Nucleus accumbens (tissue), 56 donors: ENCODE results near the gene UTY.

Experiments used
- DNase-seq, 56 donors: peaks; one replicate each; lab custom pipeline; 2025; lab: John Stamatoyannopoulos, UW

The UTY gene

DNA sequence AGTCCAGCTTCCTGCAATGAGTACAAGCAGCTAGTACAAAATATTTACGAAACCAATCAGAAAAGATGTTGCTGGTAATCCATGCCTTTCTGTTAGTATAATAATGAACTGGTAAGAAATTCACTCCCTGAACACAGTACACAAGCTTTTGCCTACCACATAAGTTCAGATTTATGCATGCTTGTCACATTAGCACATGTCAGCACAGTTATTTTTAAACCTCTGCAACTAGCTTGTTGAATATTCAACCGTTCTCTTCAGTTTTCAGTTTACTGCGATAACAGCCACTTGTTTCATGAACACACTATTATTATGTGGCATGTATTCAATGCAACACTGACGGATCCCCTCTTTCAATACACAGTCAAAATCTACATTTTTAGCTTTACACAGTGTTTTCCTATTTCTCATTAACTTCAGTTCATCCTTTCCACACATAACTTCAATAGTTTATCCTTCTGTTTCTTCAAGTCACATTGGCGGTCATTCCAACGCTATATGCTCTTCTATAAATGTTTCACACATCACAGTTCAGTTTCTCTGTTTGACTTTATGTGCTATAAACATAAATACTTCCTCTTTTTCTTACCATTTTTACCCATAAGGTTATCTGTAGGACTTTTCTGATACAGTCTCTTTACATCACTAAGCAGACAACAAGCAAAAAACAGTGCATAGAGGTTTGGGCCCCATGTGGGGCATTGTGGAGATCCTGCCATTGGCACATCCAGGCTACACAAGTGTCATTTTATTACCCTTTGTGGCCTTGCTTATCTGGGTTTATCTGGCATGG is 62.8 kb downstream of the UTY start:
- DNase-seq = no peak

DNA sequence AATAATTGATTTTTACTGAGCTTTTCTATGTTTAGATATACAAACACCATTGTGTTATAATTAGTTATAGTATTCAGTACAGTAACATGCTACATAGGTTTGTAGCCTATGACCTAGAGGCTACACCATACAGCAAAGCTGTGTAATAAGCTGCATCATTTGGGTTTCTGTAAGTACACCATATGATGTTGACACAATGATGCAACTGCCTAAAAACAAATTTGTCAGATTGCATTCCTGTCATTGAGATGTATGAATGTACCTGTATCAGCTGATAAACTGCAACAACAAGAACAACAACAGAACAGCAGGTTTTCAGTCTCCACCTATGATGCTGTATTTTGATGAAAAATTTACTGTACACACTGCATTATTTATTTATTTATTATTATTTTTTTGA is 64.3 kb downstream of the UTY start:
- no peak for DNase-seq

DNA sequence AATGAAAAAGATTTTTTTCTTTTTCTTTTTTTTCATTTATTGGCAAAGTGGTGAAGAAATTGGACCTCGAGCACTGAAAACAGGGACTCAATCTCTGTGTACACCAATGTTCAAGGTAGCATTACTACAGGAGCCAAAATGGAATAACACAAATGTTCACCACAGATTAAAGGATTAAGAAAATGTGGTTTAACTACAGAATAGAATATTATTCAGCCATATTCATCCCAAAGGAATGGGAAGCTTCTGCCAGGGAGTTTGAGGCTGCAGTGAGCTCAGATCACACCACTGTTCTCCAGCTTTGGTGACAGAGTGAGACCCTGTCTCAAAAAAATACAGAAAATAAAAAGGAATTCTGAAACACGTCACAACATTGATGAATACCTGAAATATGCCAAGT is 81.0 kb downstream of the UTY start:
- no peak for DNase-seq

DNA sequence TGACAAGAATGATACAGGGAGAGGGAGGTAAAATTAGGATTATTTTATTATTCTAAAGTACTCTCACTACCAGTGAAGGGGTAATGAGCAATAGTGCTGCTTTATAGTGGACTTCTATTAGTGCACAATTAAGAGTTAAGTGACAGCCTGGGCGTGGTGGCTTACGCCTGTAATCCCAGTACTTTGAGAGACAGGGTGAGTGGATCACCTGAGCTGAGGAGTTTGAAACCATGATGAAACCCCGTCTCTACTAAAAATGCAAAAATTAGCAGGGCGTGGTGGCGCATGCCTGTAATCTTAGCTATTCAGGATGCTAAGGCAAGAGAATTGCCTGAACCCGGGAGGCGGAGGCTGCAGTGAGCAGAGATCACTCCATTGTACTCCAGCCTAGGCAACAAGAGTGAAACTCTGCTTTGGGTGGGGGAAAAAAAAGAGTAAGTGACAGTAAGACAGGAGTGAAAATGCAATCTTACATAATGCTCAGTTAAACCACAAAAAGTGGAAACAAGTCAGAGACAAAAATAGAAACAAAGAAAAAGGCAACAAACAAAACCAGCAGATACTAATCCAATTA is 98.6 kb downstream of the UTY start:
- no peak for DNase-seq

DNA sequence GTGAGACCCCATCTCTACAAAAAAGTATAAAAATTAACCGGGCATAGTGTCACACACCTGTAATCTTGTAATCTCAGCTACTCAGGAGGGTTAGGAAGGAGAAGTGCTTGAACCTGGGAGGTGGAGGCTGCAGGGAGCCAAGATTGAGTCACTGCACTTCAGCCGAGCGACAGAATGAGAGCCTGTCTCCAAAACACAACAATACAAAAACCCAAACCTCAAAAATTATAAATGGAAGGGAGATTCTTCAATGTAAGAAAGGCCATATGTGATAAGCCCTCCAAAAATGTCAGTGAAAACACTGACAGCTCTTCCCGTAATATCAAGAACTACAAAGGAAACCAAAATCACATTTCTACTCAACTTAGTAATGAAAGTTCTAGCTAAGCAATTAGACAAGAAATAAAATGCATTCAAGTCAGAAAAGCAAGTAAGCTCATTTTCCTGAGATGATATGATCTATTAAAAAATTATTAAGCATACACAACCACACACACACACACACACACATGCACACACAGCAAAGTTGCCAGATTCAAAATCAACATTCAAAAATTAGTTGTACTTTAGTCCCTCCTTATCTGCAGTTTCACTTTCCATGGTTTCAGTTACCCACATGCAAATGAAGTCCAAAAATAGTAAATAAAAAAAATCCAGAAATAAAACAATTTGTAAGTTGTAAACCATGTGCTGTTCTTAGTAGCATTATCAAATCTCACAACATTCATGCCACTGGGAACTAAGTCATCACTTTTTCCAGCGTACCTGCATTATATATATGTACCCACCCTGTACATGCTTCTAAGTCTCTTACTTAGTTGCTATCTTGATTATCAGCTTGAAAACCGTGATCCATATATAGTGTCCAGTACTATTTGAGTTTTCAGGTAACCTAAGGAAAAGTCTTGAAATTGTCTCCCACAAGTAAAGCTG is 108.7 kb downstream of the UTY start:
- no peak for DNase-seq

DNA sequence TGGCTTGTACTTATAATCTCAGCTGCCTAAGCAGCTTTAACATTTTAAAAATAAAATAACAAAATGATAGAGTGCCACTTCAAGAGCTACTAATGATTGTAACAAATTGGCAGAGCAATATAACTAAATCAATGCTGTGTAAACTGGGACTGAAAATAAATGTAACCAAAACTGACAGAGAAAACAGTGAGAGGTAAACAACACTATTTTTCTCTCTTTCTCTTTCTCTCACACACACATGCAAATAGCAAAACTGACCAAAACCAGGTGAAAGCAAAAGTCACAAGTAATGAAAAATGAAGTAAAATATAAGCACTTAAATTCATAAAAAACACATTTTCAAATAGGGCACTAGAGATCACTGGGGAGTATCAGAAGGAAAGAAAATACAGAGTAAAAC is 109.6 kb downstream of the UTY start:
- DNase-seq = no peak

DNA sequence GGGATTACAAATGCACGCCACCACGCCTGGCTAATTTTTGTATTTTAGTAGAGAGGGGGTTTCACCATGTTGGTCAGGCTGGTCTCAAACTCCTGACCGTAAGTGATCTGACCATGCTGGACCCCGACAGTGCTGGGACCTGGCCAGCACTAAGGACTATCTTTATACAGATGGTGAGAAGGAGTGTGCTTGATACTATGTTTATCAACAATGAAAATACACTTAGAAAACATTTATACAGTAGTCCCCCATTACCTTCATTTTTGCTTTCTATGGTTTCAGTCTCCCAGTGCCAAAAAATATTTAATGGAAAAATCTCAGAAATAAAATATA is 111.4 kb downstream of the UTY start:
- DNase-seq = no peak

DNA sequence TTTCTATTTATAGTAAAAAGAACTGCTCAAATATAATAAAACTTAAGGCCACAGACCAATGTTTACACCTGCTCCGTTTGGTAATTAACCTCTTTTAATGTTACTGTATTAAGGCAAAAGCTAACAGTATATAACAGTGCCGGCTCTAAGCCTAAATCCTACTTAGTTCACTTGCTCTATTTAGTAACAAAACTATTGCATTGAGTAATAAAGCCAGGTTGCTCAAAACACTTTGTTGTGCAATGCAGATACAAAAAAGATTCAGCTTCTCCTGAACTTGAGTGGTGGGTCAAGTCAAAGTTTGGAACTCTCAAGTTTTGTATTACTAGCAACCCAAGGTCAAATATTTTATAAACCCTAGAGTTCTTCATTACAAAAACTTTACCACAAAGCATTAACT is 116.2 kb downstream of the UTY start:
- DNase-seq = no peak

DNA sequence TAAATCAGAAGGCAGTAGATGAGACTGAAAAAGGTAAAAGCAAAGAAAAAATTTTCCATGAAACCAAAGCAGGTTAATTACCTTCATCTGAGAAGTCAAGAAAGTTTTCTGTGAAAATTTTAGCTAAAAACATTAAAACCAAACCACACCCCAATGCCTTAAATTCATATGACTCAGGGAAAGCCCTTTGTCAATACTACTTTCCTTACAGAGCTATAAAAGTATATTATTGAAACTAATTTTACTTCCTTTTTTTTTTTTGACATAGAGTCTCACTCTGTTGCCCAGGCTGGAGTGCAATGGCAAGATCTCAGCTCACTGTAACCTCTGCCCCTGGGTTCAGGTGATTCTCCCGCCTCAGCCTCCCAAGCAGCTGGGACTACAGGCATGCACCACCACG is 117.2 kb downstream of the UTY start:
- DNase-seq = no peak

DNA sequence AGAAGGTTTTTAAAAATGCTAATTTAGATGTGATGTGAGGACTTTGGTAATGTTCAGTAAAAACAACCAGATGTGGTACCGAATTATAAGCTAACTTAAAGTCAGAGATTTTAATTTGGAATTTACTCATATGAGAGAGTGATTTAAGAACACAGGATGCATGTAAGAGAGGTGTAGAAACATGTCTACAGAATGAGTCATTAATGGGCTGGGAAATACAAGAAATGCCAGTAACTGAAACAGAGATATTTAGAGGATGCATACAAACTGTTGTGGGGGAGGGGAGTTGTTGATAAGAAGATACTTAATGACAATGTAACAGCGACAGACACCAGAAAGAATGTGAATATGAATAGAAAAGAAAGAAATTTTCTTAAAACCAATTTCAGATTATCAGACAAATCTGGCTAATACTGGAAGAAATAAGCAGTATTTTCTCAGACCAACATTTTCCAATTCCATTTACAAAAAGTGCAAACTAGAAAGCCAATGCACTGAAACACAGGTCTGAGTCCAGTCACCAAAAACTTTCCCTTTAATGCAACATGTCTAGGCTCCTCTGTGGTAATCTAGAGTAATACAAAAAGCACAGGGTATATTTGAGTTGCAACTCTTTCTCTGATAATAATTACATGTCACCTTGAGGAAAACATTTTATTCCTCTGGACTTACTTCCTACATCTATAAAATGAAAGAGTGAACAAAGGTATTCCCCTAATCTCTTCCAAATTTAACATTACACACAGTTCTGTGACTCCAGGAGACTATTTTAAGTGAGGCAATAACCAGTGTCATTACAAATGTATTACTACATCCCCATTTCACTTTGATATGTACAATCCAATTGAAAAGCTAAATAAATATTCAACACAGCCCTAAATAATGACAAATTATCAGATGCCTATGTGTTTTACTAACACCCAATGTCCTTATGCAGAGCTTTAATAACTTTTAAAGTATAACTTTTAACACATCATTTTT is 117.9 kb downstream of the UTY start:
- DNase-seq = no peak

DNA sequence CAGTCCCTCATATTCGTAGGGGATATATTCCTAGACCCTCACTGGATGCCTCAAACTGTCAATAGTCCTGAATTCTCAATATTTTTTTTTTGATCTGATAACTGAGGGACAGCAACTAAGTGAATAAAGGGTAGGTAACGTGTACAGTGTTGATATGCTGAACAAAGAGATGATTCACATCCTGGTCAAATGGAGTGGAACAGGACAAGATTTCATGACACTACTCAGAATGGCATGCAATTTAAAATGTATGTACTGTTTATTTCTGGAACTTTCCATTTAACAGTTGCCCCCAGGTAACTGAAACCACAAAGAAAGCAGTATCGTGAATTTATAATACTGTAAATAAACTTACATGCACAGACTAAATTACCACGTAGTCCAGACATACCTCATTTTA is 128.4 kb downstream of the UTY start:
- DNase-seq = no peak

DNA sequence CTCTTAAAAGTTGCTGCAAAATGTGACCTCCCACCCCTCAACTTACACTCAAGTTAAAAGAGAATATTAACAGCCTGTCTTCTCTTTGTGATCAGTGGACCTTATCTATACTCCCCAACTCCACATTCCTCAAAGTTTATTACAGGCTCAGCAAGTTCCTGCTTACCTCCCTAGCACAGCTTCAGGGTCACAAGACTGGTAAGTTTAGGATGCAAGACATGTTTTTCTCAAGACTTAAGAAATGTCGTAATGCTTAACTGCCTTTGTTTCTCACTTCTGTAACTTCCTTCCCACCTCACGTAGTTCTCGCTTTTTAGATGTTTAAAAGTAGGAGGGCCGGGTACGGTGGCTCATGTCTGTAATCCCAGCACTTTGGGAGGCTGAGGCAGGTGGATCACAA is 132.7 kb downstream of the UTY start:
- no peak for DNase-seq

DNA sequence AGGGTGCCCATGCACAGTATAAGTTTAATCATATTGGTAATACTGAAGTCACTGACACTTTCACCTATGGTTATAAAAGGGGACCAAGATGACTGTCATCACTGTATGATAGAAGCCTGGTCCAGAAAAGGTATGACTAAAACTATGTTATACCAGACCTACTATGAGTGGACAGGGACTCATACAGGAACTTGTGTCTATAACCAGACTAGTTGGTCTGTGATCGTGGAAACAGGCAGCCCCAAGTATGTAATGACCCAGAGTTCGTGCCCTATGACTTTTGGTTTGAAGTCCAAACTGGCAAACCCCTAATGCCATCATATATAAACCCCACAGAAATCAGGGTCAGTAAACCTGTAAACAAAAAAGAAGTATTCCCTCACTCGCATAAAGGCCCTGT is 134.3 kb downstream of the UTY start:
- DNase-seq = no peak

DNA sequence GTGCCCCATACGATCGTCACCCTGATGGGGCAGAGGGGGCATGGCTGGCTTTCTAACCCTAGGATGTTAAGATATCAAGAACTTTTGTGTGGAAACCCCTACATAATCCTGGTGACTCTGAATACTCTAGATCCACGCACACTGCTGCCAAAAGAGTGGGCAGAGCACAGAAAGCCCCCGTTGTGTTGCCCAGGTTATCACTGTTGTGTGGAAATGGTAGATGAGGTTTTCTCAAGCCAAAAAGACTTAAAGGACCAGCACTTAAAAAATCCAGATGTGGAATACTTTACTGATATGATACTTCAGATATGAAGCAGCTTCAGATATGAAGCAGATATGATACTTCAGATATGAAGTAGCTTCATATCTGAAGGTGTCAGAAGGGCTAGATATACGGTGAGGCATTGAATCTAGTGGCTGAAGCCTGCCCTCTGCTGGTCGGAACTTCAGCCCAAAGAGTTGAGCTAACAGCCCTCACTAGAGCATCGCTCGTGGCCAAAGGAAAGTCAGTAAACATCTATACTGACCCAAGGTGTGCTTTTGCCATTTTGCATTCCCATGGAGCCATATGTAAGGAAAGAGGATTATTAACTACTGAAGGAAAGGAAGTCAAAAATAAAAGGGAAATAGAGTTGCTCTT is 136.4 kb downstream of the UTY start:
- peak in 18 of 56 donors; percentile 0 to 48 (median 4) for DNase-seq

DNA sequence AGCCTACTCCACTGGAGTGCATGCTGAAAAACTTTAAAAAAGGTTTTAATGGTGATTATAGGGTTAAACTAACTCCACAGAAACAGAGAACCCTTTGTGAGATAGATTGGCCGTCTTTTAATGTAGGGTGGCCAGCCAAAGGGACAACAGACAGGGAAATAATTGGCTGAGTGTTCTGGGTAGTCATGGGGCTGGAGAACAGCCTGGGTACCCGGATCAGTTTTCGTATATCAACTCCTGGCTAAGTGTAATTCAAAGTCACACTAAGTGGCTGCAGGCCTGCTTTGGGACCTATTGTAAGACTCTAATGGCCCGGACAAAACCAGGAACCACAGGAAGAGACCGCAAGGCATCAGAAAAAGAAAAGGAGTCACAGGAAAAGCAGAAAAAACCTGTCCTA is 139.9 kb downstream of the UTY start:
- peak in 29 of 56 donors; percentile 0 to 66 (median 19) for DNase-seq

DNA sequence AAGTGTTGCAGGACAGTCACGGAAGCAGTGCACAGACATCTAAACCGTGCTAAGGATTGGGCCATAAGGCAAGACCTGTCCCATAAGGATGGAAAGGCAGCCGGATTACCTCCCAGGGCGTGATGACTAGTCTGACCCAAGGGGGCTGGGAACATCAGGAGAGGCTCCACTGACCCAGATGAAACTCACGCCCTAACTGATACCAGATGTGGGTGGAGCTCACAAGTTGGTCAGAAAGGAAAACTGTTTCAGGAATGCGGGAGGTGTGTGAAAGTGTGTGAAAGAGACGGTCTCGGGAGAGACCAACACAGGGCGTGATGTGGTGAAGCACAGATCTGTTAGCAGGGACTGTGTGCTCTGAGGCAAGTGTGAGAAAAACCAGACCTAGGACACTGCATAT is 140.5 kb downstream of the UTY start:
- peak in 3 of 56 donors; percentile 0 to 2 (median 1) for DNase-seq

DNA sequence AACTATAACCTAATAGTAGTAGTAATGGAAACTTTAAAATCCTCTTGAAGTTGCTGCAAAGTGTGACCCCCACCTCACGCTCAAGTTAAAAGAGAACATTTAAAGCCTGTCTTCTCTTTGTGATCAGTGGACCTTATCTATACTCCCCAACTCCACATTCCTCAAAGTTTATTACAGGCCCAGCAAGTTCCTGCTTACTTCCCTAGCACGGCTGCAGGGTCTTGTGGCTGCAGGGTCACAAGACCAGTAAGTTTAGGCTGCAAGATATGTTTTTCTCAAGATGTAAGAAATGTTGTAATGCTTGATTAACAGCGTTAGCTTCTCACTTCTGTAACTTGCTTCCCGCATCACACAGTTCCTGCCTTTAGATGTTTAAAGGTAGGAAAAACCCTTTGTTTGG is 141.1 kb downstream of the UTY start:
- DNase-seq = no peak

DNA sequence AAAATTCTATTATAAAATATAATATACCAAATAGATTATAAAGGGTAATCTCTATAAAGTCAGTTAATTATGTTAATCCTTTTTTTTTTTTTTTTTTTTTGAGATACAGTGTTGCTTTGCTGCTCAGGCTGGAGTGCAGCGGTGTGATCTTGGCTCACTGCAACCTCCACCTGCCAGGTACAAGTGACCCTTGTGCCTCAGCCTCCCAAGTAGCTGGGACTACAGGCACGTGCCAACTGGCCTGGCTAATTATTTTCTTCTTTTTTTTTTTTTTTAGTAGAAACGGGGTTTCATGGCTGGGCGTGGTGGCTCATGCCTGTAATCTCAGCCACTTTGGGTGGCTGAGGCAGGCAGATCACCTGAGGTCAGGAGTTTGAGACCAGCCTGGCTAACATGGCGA is 141.9 kb downstream of the UTY start:
- no peak for DNase-seq

DNA sequence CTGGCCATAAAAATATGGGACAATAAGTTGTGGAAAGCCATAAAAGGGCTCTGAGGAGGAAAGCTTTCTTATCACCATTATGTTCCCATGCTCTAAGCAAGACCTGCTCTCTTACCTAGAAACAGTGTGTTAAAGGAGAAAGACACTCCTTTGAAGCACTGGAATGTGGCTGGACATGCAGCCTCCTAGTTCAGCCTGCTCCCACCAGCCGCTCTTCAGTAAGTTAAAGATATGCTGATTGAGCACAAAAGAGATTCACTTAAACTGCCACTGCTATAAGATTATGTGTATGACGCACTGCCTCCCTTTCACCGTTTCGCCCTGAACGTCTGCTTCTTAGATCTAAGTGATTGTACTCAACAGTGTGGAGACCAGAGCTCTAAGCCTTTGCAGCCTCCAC is 146.0 kb downstream of the UTY start:
- no peak for DNase-seq

DNA sequence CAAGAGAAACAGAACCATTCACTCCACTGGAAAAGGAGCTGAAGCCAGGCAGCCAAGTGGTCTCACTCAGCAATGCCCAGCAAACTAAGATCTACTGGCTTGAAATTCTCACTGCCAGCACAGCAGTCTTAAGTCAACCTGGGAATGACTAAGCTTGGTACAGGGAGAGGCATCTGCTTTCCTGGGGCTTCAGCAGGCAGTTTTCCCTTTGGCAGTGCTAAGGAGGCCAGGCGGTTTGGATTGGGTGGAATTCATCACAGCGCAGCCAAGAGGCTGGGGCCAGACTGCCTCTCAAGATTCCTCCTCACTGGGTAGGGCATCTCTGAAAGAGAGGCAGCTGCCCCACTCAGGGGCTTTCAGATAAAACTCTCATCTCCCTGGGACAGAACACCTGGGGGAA is 149.2 kb downstream of the UTY start:
- no peak for DNase-seq
